GM23338 (cell line): ENCODE results near the gene SLC39A5. TPM values are rescaled to one million over a fixed set of nuclear protein-coding genes. Genes with fewer than 3 reads are reported as not detected.

Source experiments
- ATAC-seq: fragments of 200-7000 bp; cut with Tn5 transposase; 3 replicates; pipeline ENCODE4 v1.9.1; 2020
- DNase-seq: peaks from one replicate; pipeline ENCODE4 v3.0.0-alpha.2; 2015; ENCODE audit warnings: low spot score
- H2AFZ ChIP-seq: fragments of 200-600 bp; sonication (generic); 2 replicates; pipeline ENCODE4 v1.8.0; 2016; ENCODE audit warnings: antibody characterized with exemption, mild to moderate bottlenecking, moderate library complexity
- H3F3A ChIP-seq: fragments of 200-600 bp; sonication (generic); replicated peaks from 2 replicates; pipeline ENCODE4 v1.8.0; 2017; ENCODE audit warnings: antibody characterized with exemption, mixed run types, low read depth
- H3K27ac ChIP-seq: fragments of 200-600 bp; sonication (generic); 2 replicates; pipeline ENCODE4 v1.6.1; 2016; ENCODE audit warnings: low read depth
- H3K27me3 ChIP-seq: fragments of 200-600 bp; sonication (generic); 2 replicates; pipeline ENCODE4 v1.8.0; 2016; ENCODE audit warnings: mild to moderate bottlenecking, mixed run types, moderate library complexity; ENCODE audit not compliant: insufficient read depth
- H3K36me3 ChIP-seq: fragments of 200-600 bp; sonication (generic); 2 replicates; pipeline ENCODE4 v1.8.0; 2016; ENCODE audit warnings: mild to moderate bottlenecking; ENCODE audit not compliant: insufficient read depth
- H3K4me1 ChIP-seq: fragments of 200-600 bp; sonication (generic); 2 replicates; pipeline ENCODE4 v1.8.0; 2016; ENCODE audit warnings: mild to moderate bottlenecking, moderate library complexity; ENCODE audit not compliant: insufficient read depth
- H3K4me2 ChIP-seq: fragments of 200-600 bp; sonication (generic); 2 replicates; pipeline ENCODE4 v1.7.1; 2017; ENCODE audit warnings: mixed run types
- H3K4me3 ChIP-seq: fragments of 200-600 bp; sonication (generic); 2 replicates; pipeline ENCODE4 v1.6.1; 2016; ENCODE audit warnings: mixed run types
- H3K79me2 ChIP-seq: fragments of 200-600 bp; sonication (generic); replicated peaks from 2 replicates; pipeline ENCODE4 v1.8.0; 2017; ENCODE audit warnings: mild to moderate bottlenecking; ENCODE audit not compliant: insufficient read depth
- H3K9me2 ChIP-seq: fragments of 200-600 bp; sonication (generic); 2 replicates; pipeline ENCODE4 v1.8.0; 2017; ENCODE audit not compliant: insufficient read depth
- H4K20me1 ChIP-seq: fragments of 200-600 bp; sonication (generic); replicated peaks from 2 replicates; pipeline ENCODE4 v1.8.0; 2017; ENCODE audit warnings: mild to moderate bottlenecking; ENCODE audit not compliant: insufficient read depth
- H3K27ac Mint-ChIP-seq: 2 replicates; pipeline ENCODE4 v1.8.0; 2020; ENCODE audit warnings: inconsistent platforms, mild to moderate bottlenecking, moderate library complexity, mixed read lengths
- H3K27me3 Mint-ChIP-seq: 3 replicates; pipeline ENCODE4 v1.8.0; 2022; ENCODE audit warnings: low read depth, mild to moderate bottlenecking, moderate library complexity, mixed read lengths, inconsistent platforms; ENCODE audit not compliant: insufficient read depth, poor library complexity
- H3K36me3 Mint-ChIP-seq: 3 replicates; pipeline ENCODE4 v1.8.0; 2021; ENCODE audit warnings: low read depth, mild to moderate bottlenecking, inconsistent platforms, moderate library complexity, mixed read lengths
- H3K4me1 Mint-ChIP-seq: 3 replicates; pipeline ENCODE4 v1.8.0; 2020; ENCODE audit warnings: mild to moderate bottlenecking, inconsistent platforms, mixed read lengths
- H3K4me3 Mint-ChIP-seq: 3 replicates; pipeline ENCODE4 v1.8.0; 2021; ENCODE audit warnings: moderate library complexity, mild to moderate bottlenecking, inconsistent platforms, mixed read lengths
- H3K9me3 Mint-ChIP-seq: 3 replicates; pipeline ENCODE4 v1.8.0; 2020; ENCODE audit warnings: moderate library complexity, mild to moderate bottlenecking, inconsistent platforms, mixed read lengths
- CREB1 ChIP-seq: fragments of 250-450 bp; sonication (Bioruptor Pico); IDR thresholded peaks from 2 replicates; pipeline ENCODE4 v1.5.0; 2020; ENCODE audit warnings: low read depth, mild to moderate bottlenecking, moderate library complexity
- ETS1 ChIP-seq: IDR thresholded peaks from 2 replicates; pipeline ENCODE4 v1.6.1; 2016; ENCODE audit warnings: antibody characterized with exemption
- EZH2 ChIP-seq: fragments of 200-600 bp; sonication (generic); IDR thresholded peaks from one replicate; pipeline ENCODE4 v1.8.0; 2017; ENCODE audit warnings: antibody characterized with exemption, mild to moderate bottlenecking, low read depth; ENCODE audit not compliant: unreplicated experiment
- EZH2phosphoT487 ChIP-seq: fragments of 200-600 bp; sonication (generic); IDR thresholded peaks from one replicate; pipeline ENCODE4 v1.8.1; 2018; ENCODE audit warnings: antibody characterized with exemption; ENCODE audit not compliant: unreplicated experiment
- JUNB ChIP-seq: IDR thresholded peaks from one replicate; pipeline ENCODE4 v1.6.1; 2016; ENCODE audit warnings: antibody characterized with exemption; ENCODE audit not compliant: unreplicated experiment
- NANOG ChIP-seq: IDR thresholded peaks from 2 replicates; pipeline ENCODE4 v1.6.1; 2016; ENCODE audit warnings: antibody characterized with exemption, borderline replicate concordance
- POLR2AphosphoS5 ChIP-seq: IDR thresholded peaks from 2 replicates; pipeline ENCODE4 v1.6.1; 2016; ENCODE audit warnings: antibody characterized with exemption, low read depth
- STAT1 ChIP-seq: IDR thresholded peaks from one replicate; pipeline ENCODE4 v1.6.1; 2016; ENCODE audit warnings: antibody characterized with exemption; ENCODE audit not compliant: unreplicated experiment
- ZNF114 ChIP-seq: fragments of 250-450 bp; sonication (Bioruptor Pico); IDR thresholded peaks from 2 replicates; pipeline ENCODE4 v1.5.0; 2020; ENCODE audit warnings: mild to moderate bottlenecking, moderate library complexity
- ZNF331 ChIP-seq: fragments of 250-450 bp; sonication (Bioruptor Pico); IDR thresholded peaks from 2 replicates; pipeline ENCODE4 v1.5.0; 2020; ENCODE audit warnings: low read depth, mild to moderate bottlenecking, moderate library complexity
- polyA plus RNA-seq: library from polyadenylated mRNA; unstranded; fragments of >200 nt; fragmentation: Nextera tagmentation; extraction: Ambion mirVana; gene quantifications from 2 replicates; pipeline ENCODE4 v1.2.1, GENCODE V29; 2016
- total RNA-seq: library from RNA; depleted of rRNA; stranded (reverse); fragments of >200 nt; shearing (Covaris generic); gene quantifications from 2 replicates; pipeline ENCODE4 v1.2.3, GENCODE V29; 2014
- TF ChIP-seq, protein P1 (sequence below), 2 experiments: fragments of 200-600 bp in 1 of 2; sonication (generic) in 1 of 2; conservative IDR thresholded peaks; 2 replicates each; pipeline versions ENCODE4 v1.5.1 to v1.6.1; 2016 to 2017; ENCODE audit warnings: antibody characterized with exemption in 2 of 2, low read depth in 2 of 2, mild to moderate bottlenecking in 2 of 2, moderate library complexity in 1 of 2
- TF ChIP-seq, protein P2 (sequence below): fragments of 250-450 bp; sonication (Bioruptor Pico); IDR thresholded peaks from 2 replicates; pipeline ENCODE4 v1.5.0; 2020; ENCODE audit warnings: mild to moderate bottlenecking, moderate library complexity
- TF ChIP-seq, protein P3 (sequence below): IDR thresholded peaks from one replicate; pipeline ENCODE4 v1.6.1; 2018; ENCODE audit warnings: antibody characterized with exemption; ENCODE audit not compliant: unreplicated experiment

SLC39A5 gene
- total and polyA plus RNA-seq, 2 experiments from 2014 or later, result 0.29 to 0.59 TPM

GRCh38 chr12:56208006-56208405 is 21.8 kb upstream of the SLC39A5 start:
- Histone ChIP-seq H4K20me1 (peaks cover 15% of the 10 kb centered on the region), H3K4me1 (no peaks in the 10 kb centered on the region), H3K27me3 (no peaks in the 10 kb centered on the region), H3K36me3 (peaks cover 54% of the 10 kb centered on the region), H3K4me2 (no peak overlapping the region), H3K9me2 (no peaks in the 10 kb centered on the region), H3K4me3 (no peak overlapping the region), H3K79me2 (no peaks in the 10 kb centered on the region), H2AFZ (no peak overlapping the region), H3K27ac (no peak overlapping the region), H3F3A (peaks cover 32% of the 10 kb centered on the region)
- H3K27ac Mint-ChIP-seq, result no peak overlapping the region
- no peaks in the 10 kb centered on the region for H3K9me3 Mint-ChIP-seq
- H3K4me3 Mint-ChIP-seq, result no peak overlapping the region
- H3K27me3 Mint-ChIP-seq, result no peaks in the 10 kb centered on the region
- ATAC-seq (no peak), DNase-seq (no peak)
- TF ChIP-seq STAT1, result no peak
- TF ChIP-seq ETS1, result no peak
- TF ChIP-seq CREB1 (CRISPR knock-in tag), result no peak
- TF ChIP-seq POLR2AphosphoS5, result no peak
- no peak for TF ChIP-seq EZH2phosphoT487
- TF ChIP-seq ZNF331 (CRISPR knock-in tag), result no peak
- TF ChIP-seq, protein P1, sequence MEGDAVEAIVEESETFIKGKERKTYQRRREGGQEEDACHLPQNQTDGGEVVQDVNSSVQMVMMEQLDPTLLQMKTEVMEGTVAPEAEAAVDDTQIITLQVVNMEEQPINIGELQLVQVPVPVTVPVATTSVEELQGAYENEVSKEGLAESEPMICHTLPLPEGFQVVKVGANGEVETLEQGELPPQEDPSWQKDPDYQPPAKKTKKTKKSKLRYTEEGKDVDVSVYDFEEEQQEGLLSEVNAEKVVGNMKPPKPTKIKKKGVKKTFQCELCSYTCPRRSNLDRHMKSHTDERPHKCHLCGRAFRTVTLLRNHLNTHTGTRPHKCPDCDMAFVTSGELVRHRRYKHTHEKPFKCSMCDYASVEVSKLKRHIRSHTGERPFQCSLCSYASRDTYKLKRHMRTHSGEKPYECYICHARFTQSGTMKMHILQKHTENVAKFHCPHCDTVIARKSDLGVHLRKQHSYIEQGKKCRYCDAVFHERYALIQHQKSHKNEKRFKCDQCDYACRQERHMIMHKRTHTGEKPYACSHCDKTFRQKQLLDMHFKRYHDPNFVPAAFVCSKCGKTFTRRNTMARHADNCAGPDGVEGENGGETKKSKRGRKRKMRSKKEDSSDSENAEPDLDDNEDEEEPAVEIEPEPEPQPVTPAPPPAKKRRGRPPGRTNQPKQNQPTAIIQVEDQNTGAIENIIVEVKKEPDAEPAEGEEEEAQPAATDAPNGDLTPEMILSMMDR (conservative IDR thresholded peaks at IDR 0.05; ENCODE audit: low read depth in 2 of 2), result no peak
- no peak for TF ChIP-seq EZH2
- no peak for TF ChIP-seq NANOG
- TF ChIP-seq ZNF114 (CRISPR knock-in tag), result no peak
- TF ChIP-seq, protein P2, sequence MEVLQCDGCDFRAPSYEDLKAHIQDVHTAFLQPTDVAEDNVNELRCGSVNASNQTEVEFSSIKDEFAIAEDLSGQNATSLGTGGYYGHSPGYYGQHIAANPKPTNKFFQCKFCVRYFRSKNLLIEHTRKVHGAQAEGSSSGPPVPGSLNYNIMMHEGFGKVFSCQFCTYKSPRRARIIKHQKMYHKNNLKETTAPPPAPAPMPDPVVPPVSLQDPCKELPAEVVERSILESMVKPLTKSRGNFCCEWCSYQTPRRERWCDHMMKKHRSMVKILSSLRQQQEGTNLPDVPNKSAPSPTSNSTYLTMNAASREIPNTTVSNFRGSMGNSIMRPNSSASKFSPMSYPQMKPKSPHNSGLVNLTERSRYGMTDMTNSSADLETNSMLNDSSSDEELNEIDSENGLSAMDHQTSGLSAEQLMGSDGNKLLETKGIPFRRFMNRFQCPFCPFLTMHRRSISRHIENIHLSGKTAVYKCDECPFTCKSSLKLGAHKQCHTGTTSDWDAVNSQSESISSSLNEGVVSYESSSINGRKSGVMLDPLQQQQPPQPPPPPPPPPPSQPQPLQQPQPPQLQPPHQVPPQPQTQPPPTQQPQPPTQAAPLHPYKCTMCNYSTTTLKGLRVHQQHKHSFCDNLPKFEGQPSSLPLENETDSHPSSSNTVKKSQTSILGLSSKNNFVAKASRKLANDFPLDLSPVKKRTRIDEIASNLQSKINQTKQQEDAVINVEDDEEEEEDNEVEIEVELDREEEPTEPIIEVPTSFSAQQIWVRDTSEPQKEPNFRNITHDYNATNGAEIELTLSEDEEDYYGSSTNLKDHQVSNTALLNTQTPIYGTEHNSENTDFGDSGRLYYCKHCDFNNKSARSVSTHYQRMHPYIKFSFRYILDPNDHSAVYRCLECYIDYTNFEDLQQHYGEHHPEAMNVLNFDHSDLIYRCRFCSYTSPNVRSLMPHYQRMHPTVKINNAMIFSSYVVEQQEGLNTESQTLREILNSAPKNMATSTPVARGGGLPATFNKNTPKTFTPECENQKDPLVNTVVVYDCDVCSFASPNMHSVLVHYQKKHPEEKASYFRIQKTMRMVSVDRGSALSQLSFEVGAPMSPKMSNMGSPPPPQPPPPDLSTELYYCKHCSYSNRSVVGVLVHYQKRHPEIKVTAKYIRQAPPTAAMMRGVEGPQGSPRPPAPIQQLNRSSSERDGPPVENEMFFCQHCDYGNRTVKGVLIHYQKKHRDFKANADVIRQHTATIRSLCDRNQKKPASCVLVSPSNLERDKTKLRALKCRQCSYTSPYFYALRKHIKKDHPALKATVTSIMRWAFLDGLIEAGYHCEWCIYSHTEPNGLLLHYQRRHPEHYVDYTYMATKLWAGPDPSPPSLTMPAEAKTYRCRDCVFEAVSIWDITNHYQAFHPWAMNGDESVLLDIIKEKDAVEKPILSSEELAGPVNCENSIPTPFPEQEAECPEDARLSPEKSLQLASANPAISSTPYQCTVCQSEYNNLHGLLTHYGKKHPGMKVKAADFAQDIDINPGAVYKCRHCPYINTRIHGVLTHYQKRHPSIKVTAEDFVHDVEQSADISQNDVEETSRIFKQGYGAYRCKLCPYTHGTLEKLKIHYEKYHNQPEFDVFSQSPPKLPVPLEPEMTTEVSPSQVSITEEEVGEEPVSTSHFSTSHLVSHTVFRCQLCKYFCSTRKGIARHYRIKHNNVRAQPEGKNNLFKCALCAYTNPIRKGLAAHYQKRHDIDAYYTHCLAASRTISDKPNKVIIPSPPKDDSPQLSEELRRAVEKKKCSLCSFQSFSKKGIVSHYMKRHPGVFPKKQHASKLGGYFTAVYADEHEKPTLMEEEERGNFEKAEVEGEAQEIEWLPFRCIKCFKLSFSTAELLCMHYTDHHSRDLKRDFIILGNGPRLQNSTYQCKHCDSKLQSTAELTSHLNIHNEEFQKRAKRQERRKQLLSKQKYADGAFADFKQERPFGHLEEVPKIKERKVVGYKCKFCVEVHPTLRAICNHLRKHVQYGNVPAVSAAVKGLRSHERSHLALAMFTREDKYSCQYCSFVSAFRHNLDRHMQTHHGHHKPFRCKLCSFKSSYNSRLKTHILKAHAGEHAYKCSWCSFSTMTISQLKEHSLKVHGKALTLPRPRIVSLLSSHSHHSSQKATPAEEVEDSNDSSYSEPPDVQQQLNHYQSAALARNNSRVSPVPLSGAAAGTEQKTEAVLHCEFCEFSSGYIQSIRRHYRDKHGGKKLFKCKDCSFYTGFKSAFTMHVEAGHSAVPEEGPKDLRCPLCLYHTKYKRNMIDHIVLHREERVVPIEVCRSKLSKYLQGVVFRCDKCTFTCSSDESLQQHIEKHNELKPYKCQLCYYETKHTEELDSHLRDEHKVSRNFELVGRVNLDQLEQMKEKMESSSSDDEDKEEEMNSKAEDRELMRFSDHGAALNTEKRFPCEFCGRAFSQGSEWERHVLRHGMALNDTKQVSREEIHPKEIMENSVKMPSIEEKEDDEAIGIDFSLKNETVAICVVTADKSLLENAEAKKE (CRISPR knock-in tag), result no peak
- TF ChIP-seq, protein P3, sequence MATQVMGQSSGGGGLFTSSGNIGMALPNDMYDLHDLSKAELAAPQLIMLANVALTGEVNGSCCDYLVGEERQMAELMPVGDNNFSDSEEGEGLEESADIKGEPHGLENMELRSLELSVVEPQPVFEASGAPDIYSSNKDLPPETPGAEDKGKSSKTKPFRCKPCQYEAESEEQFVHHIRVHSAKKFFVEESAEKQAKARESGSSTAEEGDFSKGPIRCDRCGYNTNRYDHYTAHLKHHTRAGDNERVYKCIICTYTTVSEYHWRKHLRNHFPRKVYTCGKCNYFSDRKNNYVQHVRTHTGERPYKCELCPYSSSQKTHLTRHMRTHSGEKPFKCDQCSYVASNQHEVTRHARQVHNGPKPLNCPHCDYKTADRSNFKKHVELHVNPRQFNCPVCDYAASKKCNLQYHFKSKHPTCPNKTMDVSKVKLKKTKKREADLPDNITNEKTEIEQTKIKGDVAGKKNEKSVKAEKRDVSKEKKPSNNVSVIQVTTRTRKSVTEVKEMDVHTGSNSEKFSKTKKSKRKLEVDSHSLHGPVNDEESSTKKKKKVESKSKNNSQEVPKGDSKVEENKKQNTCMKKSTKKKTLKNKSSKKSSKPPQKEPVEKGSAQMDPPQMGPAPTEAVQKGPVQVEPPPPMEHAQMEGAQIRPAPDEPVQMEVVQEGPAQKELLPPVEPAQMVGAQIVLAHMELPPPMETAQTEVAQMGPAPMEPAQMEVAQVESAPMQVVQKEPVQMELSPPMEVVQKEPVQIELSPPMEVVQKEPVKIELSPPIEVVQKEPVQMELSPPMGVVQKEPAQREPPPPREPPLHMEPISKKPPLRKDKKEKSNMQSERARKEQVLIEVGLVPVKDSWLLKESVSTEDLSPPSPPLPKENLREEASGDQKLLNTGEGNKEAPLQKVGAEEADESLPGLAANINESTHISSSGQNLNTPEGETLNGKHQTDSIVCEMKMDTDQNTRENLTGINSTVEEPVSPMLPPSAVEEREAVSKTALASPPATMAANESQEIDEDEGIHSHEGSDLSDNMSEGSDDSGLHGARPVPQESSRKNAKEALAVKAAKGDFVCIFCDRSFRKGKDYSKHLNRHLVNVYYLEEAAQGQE, result no peak
- TF ChIP-seq JUNB, result no peak
- peaks cover 89% of the 10 kb centered on the region for H3K36me3 Mint-ChIP-seq
- no peaks in the 10 kb centered on the region; the same call in 2 of the 3 replicates for H3K4me1 Mint-ChIP-seq
